ENCODE results near the gene EIF2AK2.

EIF2AK2 gene

GRCh38 chr2:37191253-37191652, 34.5 kb upstream of the EIF2AK2 start:
- no peak for TF ChIP-seq CTCF (IDR thresholded peaks at IDR 0.05)
- H3K27me3 ChIP-seq = no peaks in the 10 kb centered on the region

GRCh38 chr2:37190290-37190689, 33.5 kb upstream of the EIF2AK2 start:
- H3K9me3 ChIP-seq = no peaks in the 10 kb centered on the region
- peak overlapping the region; percentile 84 for H3K27ac ChIP-seq
- H3K4me3 ChIP-seq (ENCODE audit: low read depth in 1 of 2, low read length in 1 of 2) = peak overlapping the region; percentile 41 to 46
- no peaks in the 10 kb centered on the region for H3K36me3 ChIP-seq
- TF ChIP-seq CTCF (IDR thresholded peaks at IDR 0.05) = no peak
- H3K27me3 ChIP-seq = no peaks in the 10 kb centered on the region
- H3K4me1 ChIP-seq (ENCODE audit: control insufficient read depth in 1 of 2, insufficient read depth in 1 of 2, low read depth in 1 of 2, low read length in 1 of 2) = peaks cover 71 to 73% of the 10 kb centered on the region in 2 experiments

More at GRCh38 chr2:37191253-37191652, 34.5 kb upstream of the EIF2AK2 start:
- H3K4me1 ChIP-seq (ENCODE audit: control insufficient read depth in 1 of 2, insufficient read depth in 1 of 2, low read depth in 1 of 2, low read length in 1 of 2) = peaks cover 81 to 83% of the 10 kb centered on the region in 2 experiments
- peak overlapping the region in 1 of 2 experiments; percentile 41 for H3K4me3 ChIP-seq (ENCODE audit: low read depth in 1 of 2, low read length in 1 of 2)
- peak overlapping the region; percentile 84 for H3K27ac ChIP-seq
- H3K36me3 ChIP-seq = no peaks in the 10 kb centered on the region
- H3K9me3 ChIP-seq = no peaks in the 10 kb centered on the region

GRCh38 chr2:37189452-37190153, 32.8 kb upstream of the EIF2AK2 start:
- Histone ChIP-seq H3K27me3 (peaks cover 5% of the 10 kb centered on the region), H3K4me3 (ENCODE audit: low read depth in 1 of 2, low read length in 1 of 2) (peak overlapping the region; percentile 27 to 46), H3K4me1 (ENCODE audit: control insufficient read depth in 1 of 2, insufficient read depth in 1 of 2, low read depth in 1 of 2, low read length in 1 of 2) (peaks cover 67 to 68% of the 10 kb centered on the region in 2 experiments), H3K9me3 (no peaks in the 10 kb centered on the region), H3K36me3 (no peaks in the 10 kb centered on the region), H3K27ac (peak overlapping the region; percentile 84)
- no peak for TF ChIP-seq CTCF (IDR thresholded peaks at IDR 0.05)

GRCh38 chr2:37188570-37188969, 31.8 kb upstream of the EIF2AK2 start, which contains the start of gene SULT6B1:
SULT6B1 (minus strand) TSS chr2:37188670; CDS start chr2:37188640, 30 bp downstream.
- H3K4me3 ChIP-seq (ENCODE audit: low read depth in 1 of 2, low read length in 1 of 2) = peak within 1 kb of the TSS; percentile 8 to 27
- no peak for TF ChIP-seq CTCF (IDR thresholded peaks at IDR 0.05)
- peaks cover 57 to 59% of the 10 kb centered on the region in 2 experiments for H3K4me1 ChIP-seq (ENCODE audit: control insufficient read depth in 1 of 2, insufficient read depth in 1 of 2, low read depth in 1 of 2, low read length in 1 of 2)
- peaks cover 5% of the 10 kb centered on the region for H3K27me3 ChIP-seq
- H3K36me3 ChIP-seq = no peaks in the 10 kb centered on the region
- H3K27ac ChIP-seq = peak within 1 kb of the TSS; percentile 84
- H3K9me3 ChIP-seq = no peaks in the 10 kb centered on the region

- peaks cover 9% of the 10 kb centered on the region for H3K27me3 ChIP-seq
- H3K4me1 ChIP-seq (ENCODE audit: control insufficient read depth in 1 of 2, insufficient read depth in 1 of 2, low read depth in 1 of 2, low read length in 1 of 2) = peaks cover 7 to 12% of the 10 kb centered on the region in 2 experiments
- no peaks in the 10 kb centered on the region for H3K36me3 ChIP-seq
- no peak overlapping the region for H3K4me3 ChIP-seq (ENCODE audit: low read depth in 1 of 2, low read length in 1 of 2)
- no peaks in the 10 kb centered on the region for H3K9me3 ChIP-seq
- no peak for TF ChIP-seq CTCF (IDR thresholded peaks at IDR 0.05)
- H3K27ac ChIP-seq = no peak overlapping the region
Observed at GRCh38 chr2:37181726-37182684, 25.2 kb upstream of the EIF2AK2 start.

All from neutrophil (primary cell).